ENCODE results near the gene TMEM119. TPM values are rescaled to one million over a fixed set of nuclear protein-coding genes. Genes with fewer than 3 reads are reported as not detected.

Gene TMEM119
- total and polyA plus RNA-seq, 2 of the 8 experiments (the other 6 are each of a cell fraction or from before 2014, with no cell fraction given), result 0.35 to 0.61 TPM

GRCh38 chr12:108575199-108575912, 22.5 kb downstream of the TMEM119 start:
- H4K5ac ChIP-seq (ENCODE audit: insufficient read length, low read depth, low read length), result no peak overlapping the region
- H2AK5ac ChIP-seq (ENCODE audit: low read depth, low read length), result no peak overlapping the region
- no peak overlapping the region for H3K23ac ChIP-seq (ENCODE audit: insufficient read length)
- peaks cover 14% of the 10 kb centered on the region; the same call in 1 of the 2 replicates for H3K23me2 ChIP-seq (ENCODE audit: low read depth, low read length)
- H3K4ac ChIP-seq (replicated peaks; ENCODE audit: insufficient read length, low read depth, low read length), result no peak overlapping the region
- no peak for TF ChIP-seq BACH1 (IDR thresholded peaks at IDR 0.05; ENCODE audit: low read length)
- TF ChIP-seq CBX5 (IDR thresholded peaks at IDR 0.05; ENCODE audit: low read depth, low read length), result no peak
- no peak for TF ChIP-seq SP2 (IDR thresholded peaks at IDR 0.05; ENCODE audit: low read length)
- no peak for TF ChIP-seq JUND (IDR thresholded peaks at IDR 0.05; ENCODE audit: low read length)
- no peak for TF ChIP-seq CTBP2 (IDR thresholded peaks at IDR 0.05; ENCODE audit: borderline replicate concordance, insufficient read depth, insufficient read length, low read length)
- TF ChIP-seq ATF3 (IDR thresholded peaks at IDR 0.05; ENCODE audit: insufficient read depth, low read depth, low read length), result no peak
- no peak for TF ChIP-seq EP300 (IDR thresholded peaks at IDR 0.05; ENCODE audit: borderline replicate concordance in 1 of 2, low read depth in 2 of 2, low read length in 2 of 2)
- H2AFZ ChIP-seq (ENCODE audit: low read length), result no peak overlapping the region
- H4K91ac ChIP-seq (replicated peaks; ENCODE audit: insufficient read length, low read length), result no peak overlapping the region
- CTCF ChIA-PET (ENCODE audit: partially characterized antibody), result interaction anchor here (1.0 to 24.3 kb wide), 6 partner anchors 11 to 415 kb away, joined by 3 to 523 read pairs (median 3); no protein-coding TSS in a partner anchor
- no peak overlapping the region for H3K56ac ChIP-seq (replicated peaks; ENCODE audit: insufficient read length, low read depth, low read length)
- no peak overlapping the region for H3K14ac ChIP-seq (ENCODE audit: insufficient read length)
- no peak overlapping the region for H2BK120ac ChIP-seq (replicated peaks; ENCODE audit: low read depth, low read length)
- no peak overlapping the region for H2BK15ac ChIP-seq (ENCODE audit: low read length)
- peaks cover 0 to 3% of the 10 kb centered on the region in 2 experiments; a peak in 1 of 4 replicates for H3K9me3 ChIP-seq (ENCODE audit: insufficient read depth in 2 of 2, low read depth in 1 of 2, low read length in 1 of 2)
- H3K27me3 ChIP-seq (replicated peaks in 1 of 4; ENCODE audit: control insufficient read depth in 3 of 4, extremely low read depth in 1 of 4, insufficient read depth in 3 of 4, low read length in 3 of 4), result no peaks in the 10 kb centered on the region
- whole genome bisulfite sequencing, 2 experiments (ENCODE audit: extremely low coverage in 1 of 2, insufficient coverage in 1 of 2, insufficient read length in 1 of 2, insufficient replicate concordance in 2 of 2, low coverage in 1 of 2, low lambda C conversion rate in 2 of 2, missing lambda C conversion rate in 1 of 2), result 93% methylated on average over 9 of the region's 9 CpGs; no CpG with 5 or more reads in 1 of the 2 experiments
- H4K20me1 ChIP-seq (replicated peaks in 1 of 2; ENCODE audit: control insufficient read depth in 1 of 2, insufficient read depth in 2 of 2, low read length in 2 of 2), result peaks cover 0 to 6% of the 10 kb centered on the region in 2 experiments
- no peak overlapping the region for H3K4me3 ChIP-seq (ENCODE audit: extremely low read depth in 1 of 4, insufficient read depth in 2 of 4, low read depth in 3 of 4, low read length in 4 of 4)
- H3K4me2 ChIP-seq (ENCODE audit: insufficient read depth in 1 of 2, low read depth in 2 of 2, low read length in 2 of 2), result no peak overlapping the region
- no peaks in the 10 kb centered on the region for H3K79me2 ChIP-seq (ENCODE audit: control insufficient read depth in 1 of 2, insufficient read depth in 2 of 2, low read length in 2 of 2)
- FAIRE-seq (no peak), DNase-seq (ENCODE audit: low read depth in 1 of 2, low spot score in 2 of 2) (no peak)
- no peak overlapping the region for H2BK5ac ChIP-seq (ENCODE audit: low read depth, low read length)
- H3K4me1 ChIP-seq (replicated peaks in 1 of 4; ENCODE audit: control insufficient read depth in 3 of 4, insufficient read depth in 4 of 4, low read length in 3 of 4), result no peaks in the 10 kb centered on the region
- no peak overlapping the region for H2BK20ac ChIP-seq (ENCODE audit: low read length)
- POLR2A ChIA-PET (ENCODE audit: partially characterized antibody), result no interaction called here
- no peak overlapping the region for H3K9ac ChIP-seq (replicated peaks in 1 of 4; ENCODE audit: extremely low read depth in 1 of 4, low read depth in 3 of 4, low read length in 3 of 4)
- no peak overlapping the region for H4K8ac ChIP-seq (ENCODE audit: extremely low read depth, insufficient read depth, low read length)
- no peak overlapping the region for H3K27ac ChIP-seq (ENCODE audit: low read depth, low read length)
- H3K36me3 ChIP-seq (ENCODE audit: control insufficient read depth in 2 of 4, insufficient read depth in 4 of 4, low read length in 3 of 4), result no peaks in the 10 kb centered on the region
- H3K79me1 ChIP-seq (ENCODE audit: low read depth, low read length), result no peaks in the 10 kb centered on the region
- no peak overlapping the region for H3K18ac ChIP-seq (ENCODE audit: extremely low read depth, low read length)
- no peak overlapping the region for H2BK12ac ChIP-seq (ENCODE audit: low read depth, low read length)
